A673 (cell line): ENCODE data around the gene PSMD11. TPM values are rescaled to one million over a fixed set of nuclear protein-coding genes. Genes with fewer than 3 reads are reported as not detected.

Experiments used
- BruUV-seq: library from RNA; stranded (reverse); fragments of 400-500 nt; replicated peaks from 2 replicates; lab custom pipeline; 2021; lab: Mats Ljungman, UMichigan
- CTCF ChIA-PET: fragments of 300-600 bp; sonication (Branson Sonifier 250); formaldehyde crosslinking; loops from one replicate; lab custom pipeline; 2022; ENCODE audit warnings: antibody characterized with exemption; lab: Charles Lee
- POLR2A ChIA-PET: fragments of 300-600 bp; sonication (Branson Sonifier 250); formaldehyde crosslinking; loops from one replicate; lab custom pipeline; 2022; ENCODE audit warnings: antibody characterized with exemption; ENCODE audit not compliant: low non-redundant PET; lab: Charles Lee
- DNase-seq: peaks from one replicate; pipeline ENCODE4 v3.0.0-alpha.2; 2015; ENCODE audit warnings: low spot score
- H3K27ac ChIP-seq: fragments of 200-600 bp; sonication (generic); 2 replicates; pipeline ENCODE4 v1.5.1; 2016; ENCODE audit warnings: mixed run types, low read depth, mild to moderate bottlenecking, mixed read lengths, antibody characterized with exemption, low read length; ENCODE audit not compliant: poor library complexity, severe bottlenecking
- H3K27me3 ChIP-seq: fragments of 200-600 bp; sonication (generic); replicated peaks from 2 replicates; pipeline ENCODE4 v1.6.1; 2017; ENCODE audit warnings: mixed run types, low read depth, mild to moderate bottlenecking, mixed read lengths, antibody characterized with exemption, low read length; ENCODE audit not compliant: insufficient read depth, poor library complexity
- H3K36me3 ChIP-seq: fragments of 200-600 bp; sonication (generic); 2 replicates; pipeline ENCODE4 v1.6.1; 2016; ENCODE audit warnings: mixed run types, mild to moderate bottlenecking, mixed read lengths, antibody characterized with exemption, low read length; ENCODE audit not compliant: insufficient read depth, poor library complexity, severe bottlenecking
- H3K4me1 ChIP-seq: fragments of 200-600 bp; sonication (generic); 2 replicates; pipeline ENCODE4 v1.6.1; 2017; ENCODE audit warnings: mixed run types, mild to moderate bottlenecking, mixed read lengths, antibody characterized with exemption, low read length; ENCODE audit not compliant: insufficient read depth, poor library complexity, severe bottlenecking
- H3K4me3 ChIP-seq: fragments of 200-600 bp; sonication (generic); 2 replicates; pipeline ENCODE4 v1.5.1; 2016; ENCODE audit warnings: low read depth, mixed run types, mild to moderate bottlenecking, mixed read lengths, low read length; ENCODE audit not compliant: poor library complexity, severe bottlenecking
- H3K9me3 ChIP-seq: fragments of 200-600 bp; sonication (generic); 2 replicates; pipeline ENCODE4 v1.6.1; 2016; ENCODE audit warnings: mixed run types, low read depth, mild to moderate bottlenecking, mixed read lengths, antibody characterized with exemption, low read length; ENCODE audit not compliant: poor library complexity, severe bottlenecking
- EZH2 ChIP-seq: fragments of 200-600 bp; sonication (generic); IDR thresholded peaks from 2 replicates; pipeline ENCODE4 v1.6.1; 2017; ENCODE audit warnings: borderline replicate concordance, low read depth, mild to moderate bottlenecking, mixed read lengths, antibody characterized with exemption, low read length; ENCODE audit not compliant: poor library complexity, severe bottlenecking
- intact Hi-C: fragments of 100-400 bp; cut with micrococcal nuclease; formaldehyde crosslinking; loops from one replicate; pipeline ENCODE4 v1.10.0; 2022; ENCODE audit not compliant: unreplicated experiment
- total RNA-seq: library from RNA; stranded (reverse); gene quantifications from 2 replicates; pipeline ENCODE4 v1.2.3, GENCODE V29; 2021
- TF ChIP-seq, protein P1 (sequence below): fragments of 300-800, 200-600 bp; sonication (generic); conservative IDR thresholded peaks from 2 replicates; pipeline ENCODE4 v1.5.1; 2017; ENCODE audit warnings: low read depth, mild to moderate bottlenecking, antibody characterized with exemption, low read length, moderate library complexity, mixed read lengths

PSMD11 gene
- total RNA-seq, 1 experiment from 2014 or later: 195 TPM

DNA sequence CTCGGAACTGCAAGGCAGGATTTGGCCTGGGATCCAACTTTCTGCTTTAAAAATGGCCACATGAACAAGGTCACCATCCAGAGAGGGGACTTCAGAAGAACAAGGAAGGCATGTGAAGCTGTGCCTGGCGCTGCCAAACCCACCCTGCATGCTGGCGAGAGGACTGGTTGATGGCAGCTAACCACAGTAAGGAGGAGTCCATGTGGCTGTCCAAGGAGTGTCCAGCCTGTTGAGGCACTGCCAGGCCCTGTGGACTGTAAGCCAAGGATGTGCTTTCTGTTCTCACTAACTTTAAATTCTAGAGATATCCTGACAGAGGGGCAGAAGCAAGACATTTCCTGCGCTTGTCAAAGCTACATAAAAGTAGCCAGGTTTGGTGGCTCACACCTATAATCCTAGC lies 82.8 kb downstream of the PSMD11 start:
- Histone ChIP-seq H3K27ac (no peak overlapping the region), H3K4me1 (no peaks in the 10 kb centered on the region), H3K27me3 (no peaks in the 10 kb centered on the region), H3K9me3 (no peaks in the 10 kb centered on the region), H3K4me3 (no peak overlapping the region), H3K36me3 (no peaks in the 10 kb centered on the region)
- ChIA-PET CTCF (no interaction called here), POLR2A (no interaction called here)
- no peak for TF ChIP-seq EZH2
- TF ChIP-seq, protein P1, sequence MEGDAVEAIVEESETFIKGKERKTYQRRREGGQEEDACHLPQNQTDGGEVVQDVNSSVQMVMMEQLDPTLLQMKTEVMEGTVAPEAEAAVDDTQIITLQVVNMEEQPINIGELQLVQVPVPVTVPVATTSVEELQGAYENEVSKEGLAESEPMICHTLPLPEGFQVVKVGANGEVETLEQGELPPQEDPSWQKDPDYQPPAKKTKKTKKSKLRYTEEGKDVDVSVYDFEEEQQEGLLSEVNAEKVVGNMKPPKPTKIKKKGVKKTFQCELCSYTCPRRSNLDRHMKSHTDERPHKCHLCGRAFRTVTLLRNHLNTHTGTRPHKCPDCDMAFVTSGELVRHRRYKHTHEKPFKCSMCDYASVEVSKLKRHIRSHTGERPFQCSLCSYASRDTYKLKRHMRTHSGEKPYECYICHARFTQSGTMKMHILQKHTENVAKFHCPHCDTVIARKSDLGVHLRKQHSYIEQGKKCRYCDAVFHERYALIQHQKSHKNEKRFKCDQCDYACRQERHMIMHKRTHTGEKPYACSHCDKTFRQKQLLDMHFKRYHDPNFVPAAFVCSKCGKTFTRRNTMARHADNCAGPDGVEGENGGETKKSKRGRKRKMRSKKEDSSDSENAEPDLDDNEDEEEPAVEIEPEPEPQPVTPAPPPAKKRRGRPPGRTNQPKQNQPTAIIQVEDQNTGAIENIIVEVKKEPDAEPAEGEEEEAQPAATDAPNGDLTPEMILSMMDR: no peak
- DNase-seq: no peak
- intact Hi-C loops: no loop called here
- BruUV-seq: no TSS peak

DNA sequence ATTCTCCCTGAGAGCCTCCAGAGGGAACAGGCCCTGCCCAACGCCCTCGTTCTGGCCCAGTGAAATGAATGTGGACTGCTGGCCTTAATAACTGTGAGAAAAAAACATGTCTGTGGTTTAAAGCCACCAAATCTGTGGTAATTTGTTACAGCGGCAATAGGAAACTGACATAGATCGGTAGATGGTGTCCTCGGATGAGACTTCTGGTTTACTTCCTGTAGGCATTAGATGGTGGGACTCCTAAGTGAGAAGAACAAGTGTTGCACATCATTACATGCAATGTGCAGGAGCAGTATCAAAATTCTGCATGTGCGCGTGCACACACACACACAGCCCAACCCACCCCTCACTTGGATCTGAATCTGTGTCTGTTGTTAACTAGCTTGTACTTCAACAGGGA lies 84.5 kb downstream of the PSMD11 start:
- no peaks in the 10 kb centered on the region for H3K4me1 ChIP-seq
- H3K27me3 ChIP-seq: no peaks in the 10 kb centered on the region
- POLR2A ChIA-PET: no interaction called here
- no peaks in the 10 kb centered on the region for H3K9me3 ChIP-seq
- DNase-seq: no peak
- TF ChIP-seq, protein P1: no peak
- no peak for TF ChIP-seq EZH2
- no peak overlapping the region for H3K27ac ChIP-seq
- BruUV-seq: no TSS peak
- no peak overlapping the region for H3K4me3 ChIP-seq
- CTCF ChIA-PET: no interaction called here
- intact Hi-C loops: no loop called here
- H3K36me3 ChIP-seq: no peaks in the 10 kb centered on the region

DNA sequence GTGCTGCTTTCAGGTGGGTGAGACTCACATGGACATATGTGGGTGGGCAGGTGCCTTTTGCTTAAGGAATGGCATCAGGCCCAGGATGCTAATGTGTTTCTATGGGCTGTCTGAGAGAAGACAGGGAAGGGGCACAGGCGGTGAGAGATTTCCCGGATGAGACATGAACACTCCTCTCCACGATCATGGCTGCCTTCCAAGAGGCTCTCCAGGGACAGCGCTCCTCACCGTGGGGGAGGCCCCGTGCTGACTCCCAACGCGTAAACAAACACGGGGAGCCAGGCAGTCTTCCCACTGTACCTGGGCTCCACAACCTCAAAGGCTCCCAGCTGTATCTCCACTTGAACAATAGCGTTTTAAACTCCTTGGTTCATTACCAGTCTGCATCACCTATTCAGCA lies 85.3 kb downstream of the PSMD11 start:
- TF ChIP-seq, protein P1: no peak
- no peak for TF ChIP-seq EZH2
- Histone ChIP-seq H3K4me1 (no peaks in the 10 kb centered on the region), H3K36me3 (no peaks in the 10 kb centered on the region), H3K9me3 (no peaks in the 10 kb centered on the region), H3K4me3 (no peak overlapping the region), H3K27me3 (no peaks in the 10 kb centered on the region), H3K27ac (no peak overlapping the region)
- POLR2A ChIA-PET: no interaction called here
- BruUV-seq: no TSS peak
- no peak for DNase-seq
- CTCF ChIA-PET: no interaction called here
- intact Hi-C loops: no loop called here

Other genes starting within 250 kb of the PSMD11 start
- 0.80 and 0.90 TPM in 2 replicates for gene RHBDL3, start 178.7 kb upstream of the PSMD11 start, total RNA-seq
- 26.9 and 37.3 TPM in 2 replicates for gene C17orf75, start 102.3 kb upstream of the PSMD11 start, total RNA-seq
- gene ZNF207, start 94.4 kb upstream of the PSMD11 start, total RNA-seq: 177 and 178 TPM in 2 replicates
- 3.9 and 5.1 TPM in 2 replicates for gene CDK5R1, start 42.5 kb downstream of the PSMD11 start, total RNA-seq